ENCODE results near the gene ULK1.

DNA sequence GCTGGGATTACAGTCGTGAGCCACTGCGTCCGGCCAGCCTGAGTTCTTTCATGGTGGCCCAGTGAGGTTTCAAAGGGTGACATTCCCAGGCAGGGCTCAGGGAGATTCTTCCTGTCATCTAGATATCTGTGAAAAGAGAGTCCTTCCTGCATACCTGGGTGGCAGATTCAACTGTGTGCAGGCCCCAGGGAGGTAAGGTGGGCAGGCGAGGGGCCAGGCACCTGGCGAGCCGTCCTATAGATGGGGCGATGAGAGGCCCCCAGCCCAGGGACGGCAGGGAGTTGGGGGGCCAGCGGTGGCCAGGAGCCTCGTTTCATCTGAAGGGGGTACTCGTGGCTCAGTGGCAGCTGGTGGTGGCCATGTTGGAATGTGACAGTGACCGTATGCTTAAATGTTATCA, 48.2 kb downstream of the ULK1 start:
- TF ChIP-seq, protein P1, sequence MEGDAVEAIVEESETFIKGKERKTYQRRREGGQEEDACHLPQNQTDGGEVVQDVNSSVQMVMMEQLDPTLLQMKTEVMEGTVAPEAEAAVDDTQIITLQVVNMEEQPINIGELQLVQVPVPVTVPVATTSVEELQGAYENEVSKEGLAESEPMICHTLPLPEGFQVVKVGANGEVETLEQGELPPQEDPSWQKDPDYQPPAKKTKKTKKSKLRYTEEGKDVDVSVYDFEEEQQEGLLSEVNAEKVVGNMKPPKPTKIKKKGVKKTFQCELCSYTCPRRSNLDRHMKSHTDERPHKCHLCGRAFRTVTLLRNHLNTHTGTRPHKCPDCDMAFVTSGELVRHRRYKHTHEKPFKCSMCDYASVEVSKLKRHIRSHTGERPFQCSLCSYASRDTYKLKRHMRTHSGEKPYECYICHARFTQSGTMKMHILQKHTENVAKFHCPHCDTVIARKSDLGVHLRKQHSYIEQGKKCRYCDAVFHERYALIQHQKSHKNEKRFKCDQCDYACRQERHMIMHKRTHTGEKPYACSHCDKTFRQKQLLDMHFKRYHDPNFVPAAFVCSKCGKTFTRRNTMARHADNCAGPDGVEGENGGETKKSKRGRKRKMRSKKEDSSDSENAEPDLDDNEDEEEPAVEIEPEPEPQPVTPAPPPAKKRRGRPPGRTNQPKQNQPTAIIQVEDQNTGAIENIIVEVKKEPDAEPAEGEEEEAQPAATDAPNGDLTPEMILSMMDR (IDR thresholded peaks at IDR 0.05; ENCODE audit: low read depth, low read length, poor library complexity, severe bottlenecking): no peak
- TF ChIP-seq EZH2phosphoT487 (IDR thresholded peaks at IDR 0.05; ENCODE audit: borderline replicate concordance, low read length): no peak
